SK-N-SH treated with all-trans-retinoic acid at 6 μM for 48 hours (cell line): Measurements from ENCODE around the gene ADAM19.

Source experiments
- ATAC-seq: fragments of 200-7000 bp; cut with Tn5 transposase; 3 replicates; pipeline ENCODE4 v1.9.1; 2020; ENCODE audit warnings: mild to moderate bottlenecking, moderate library complexity
- ARNTL ChIP-seq: fragments of 450-650 bp; formaldehyde crosslinking; IDR thresholded peaks from 2 replicates; pipeline ENCODE4 v1.5.0; 2020; ENCODE audit warnings: low read depth, mild to moderate bottlenecking, moderate library complexity, borderline replicate concordance
- BACH2 ChIP-seq: fragments of 250-450 bp; sonication (Bioruptor Pico); IDR thresholded peaks from 2 replicates; pipeline ENCODE4 v1.9.0; 2021; ENCODE audit warnings: mild to moderate bottlenecking, borderline replicate concordance
- CSDC2 ChIP-seq: fragments of 250-450 bp; sonication (Bioruptor Pico); IDR thresholded peaks from 2 replicates; pipeline ENCODE4 v1.5.0; 2020; ENCODE audit warnings: mild to moderate bottlenecking, moderate library complexity
- ESRRG ChIP-seq: fragments of 250-450 bp; sonication (Bioruptor Pico); IDR thresholded peaks from 2 replicates; pipeline ENCODE4 v1.6.1; 2021; ENCODE audit warnings: mild to moderate bottlenecking
- GLIS3 ChIP-seq: fragments of 250-450 bp; sonication (Bioruptor Pico); IDR thresholded peaks from 2 replicates; pipeline ENCODE4 v1.5.0; 2020; ENCODE audit warnings: mild to moderate bottlenecking, moderate library complexity
- ISL1 ChIP-seq: fragments of 250-450 bp; sonication (Bioruptor Pico); IDR thresholded peaks from 2 replicates; pipeline ENCODE4 v2.1.2; 2022; ENCODE audit warnings: mild to moderate bottlenecking, moderate library complexity
- PATZ1 ChIP-seq: fragments of 250-450 bp; sonication (Bioruptor Pico); IDR thresholded peaks from 2 replicates; pipeline ENCODE4 v1.8.0; 2020; ENCODE audit warnings: mild to moderate bottlenecking, moderate library complexity, borderline replicate concordance
- PPARA ChIP-seq: fragments of 250-450 bp; sonication (Bioruptor Pico); IDR thresholded peaks from 2 replicates; pipeline ENCODE4 v1.5.0; 2020; ENCODE audit warnings: mild to moderate bottlenecking, borderline replicate concordance
- SNAI2 ChIP-seq: fragments of 250-450 bp; sonication (Bioruptor Pico); IDR thresholded peaks from 2 replicates; pipeline ENCODE4 v1.5.0; 2020; ENCODE audit warnings: mild to moderate bottlenecking, moderate library complexity
- TCF4 ChIP-seq: fragments of 250-450 bp; sonication (Bioruptor Pico); IDR thresholded peaks from 2 replicates; pipeline ENCODE4 v1.8.0; 2021; ENCODE audit warnings: mild to moderate bottlenecking, moderate library complexity, borderline replicate concordance
- TOX ChIP-seq: fragments of 250-450 bp; sonication (Bioruptor Pico); IDR thresholded peaks from 2 replicates; pipeline ENCODE4 v1.8.0; 2021; ENCODE audit warnings: mild to moderate bottlenecking, moderate library complexity, borderline replicate concordance
- TSHZ2 ChIP-seq: fragments of 250-450 bp; sonication (Bioruptor Pico); IDR thresholded peaks from 2 replicates; pipeline ENCODE4 v1.5.0; 2020; ENCODE audit warnings: mild to moderate bottlenecking, moderate library complexity
- ZC3H10 ChIP-seq: fragments of 250-450 bp; sonication (Bioruptor Pico); IDR thresholded peaks from 2 replicates; pipeline ENCODE4 v1.5.1; 2021; ENCODE audit warnings: mild to moderate bottlenecking, moderate library complexity
- ZFP3 ChIP-seq: fragments of 250-450 bp; sonication (Bioruptor Pico); IDR thresholded peaks from 2 replicates; pipeline ENCODE4 v1.5.0; 2020; ENCODE audit warnings: mild to moderate bottlenecking, moderate library complexity
- ZFP30 ChIP-seq: fragments of 450-650 bp; formaldehyde crosslinking; IDR thresholded peaks from 2 replicates; pipeline ENCODE4 v1.5.0; 2022; ENCODE audit warnings: mild to moderate bottlenecking, moderate library complexity
- ZNF565 ChIP-seq: fragments of 450-650 bp; formaldehyde crosslinking; conservative IDR thresholded peaks from 2 replicates; pipeline ENCODE4 v1.5.0; 2020; ENCODE audit warnings: low read depth, mild to moderate bottlenecking, moderate library complexity
- ZNF70 ChIP-seq: fragments of 450-650 bp; formaldehyde crosslinking; IDR thresholded peaks from 2 replicates; pipeline ENCODE4 v1.5.0; 2020; ENCODE audit warnings: mild to moderate bottlenecking, moderate library complexity
- ZNF8 ChIP-seq: fragments of 450-650 bp; formaldehyde crosslinking; IDR thresholded peaks from 2 replicates; pipeline ENCODE4 v1.5.0; 2020; ENCODE audit warnings: mild to moderate bottlenecking, moderate library complexity
- TF ChIP-seq, protein P1 (sequence below): fragments of 250-450 bp; sonication (Bioruptor Pico); IDR thresholded peaks from 2 replicates; pipeline ENCODE4 v1.5.1; 2020; ENCODE audit warnings: low read depth, mild to moderate bottlenecking, moderate library complexity
- TF ChIP-seq, protein P2 (sequence below): fragments of 250-450 bp; sonication (Bioruptor Pico); IDR thresholded peaks from 2 replicates; pipeline ENCODE4 v1.5.1; 2021; ENCODE audit warnings: mild to moderate bottlenecking, moderate library complexity
- TF ChIP-seq, protein P3 (sequence below): fragments of 250-450 bp; sonication (Bioruptor Pico); IDR thresholded peaks from 2 replicates; pipeline ENCODE4 v1.8.0; 2021; ENCODE audit warnings: low read depth, mild to moderate bottlenecking, moderate library complexity, borderline replicate concordance

Gene ADAM19

GRCh38 chr5:157519579-157520253, 55.9 kb downstream of the ADAM19 start:
- TF ChIP-seq ZFP3 (CRISPR knock-in tag) (no peak), ZNF8 (CRISPR knock-in tag) (no peak), PATZ1 (CRISPR knock-in tag) (no peak), TCF4 (no peak), TOX (CRISPR knock-in tag) (no peak), PPARA (no peak), BACH2 (CRISPR knock-in tag) (no peak), TSHZ2 (CRISPR knock-in tag) (no peak), ZNF70 (CRISPR knock-in tag) (no peak), ZNF565 (CRISPR knock-in tag) (no peak), SNAI2 (CRISPR knock-in tag) (no peak)
- ATAC-seq: no peak

DNA sequence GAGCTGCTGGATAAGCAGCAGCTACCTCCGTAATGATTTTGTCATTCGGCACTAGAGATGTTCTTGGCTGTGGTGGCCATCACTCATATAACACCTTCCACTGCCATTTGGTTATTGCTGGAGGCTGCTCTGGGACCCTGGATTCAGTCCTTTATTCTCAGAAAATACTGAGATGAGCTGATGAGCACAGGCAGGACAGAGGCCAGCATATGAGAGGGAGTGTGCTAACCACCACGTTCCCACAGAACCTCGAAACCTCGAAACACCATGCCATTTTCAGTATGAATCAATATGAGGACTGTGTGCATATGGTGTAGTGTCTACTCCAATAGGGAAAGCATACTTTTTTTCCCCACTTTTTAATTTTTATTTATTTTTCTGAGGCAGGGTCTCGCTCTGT, 56.6 kb downstream of the ADAM19 start:
- ATAC-seq: no peak
- TF ChIP-seq ESRRG: no peak

DNA sequence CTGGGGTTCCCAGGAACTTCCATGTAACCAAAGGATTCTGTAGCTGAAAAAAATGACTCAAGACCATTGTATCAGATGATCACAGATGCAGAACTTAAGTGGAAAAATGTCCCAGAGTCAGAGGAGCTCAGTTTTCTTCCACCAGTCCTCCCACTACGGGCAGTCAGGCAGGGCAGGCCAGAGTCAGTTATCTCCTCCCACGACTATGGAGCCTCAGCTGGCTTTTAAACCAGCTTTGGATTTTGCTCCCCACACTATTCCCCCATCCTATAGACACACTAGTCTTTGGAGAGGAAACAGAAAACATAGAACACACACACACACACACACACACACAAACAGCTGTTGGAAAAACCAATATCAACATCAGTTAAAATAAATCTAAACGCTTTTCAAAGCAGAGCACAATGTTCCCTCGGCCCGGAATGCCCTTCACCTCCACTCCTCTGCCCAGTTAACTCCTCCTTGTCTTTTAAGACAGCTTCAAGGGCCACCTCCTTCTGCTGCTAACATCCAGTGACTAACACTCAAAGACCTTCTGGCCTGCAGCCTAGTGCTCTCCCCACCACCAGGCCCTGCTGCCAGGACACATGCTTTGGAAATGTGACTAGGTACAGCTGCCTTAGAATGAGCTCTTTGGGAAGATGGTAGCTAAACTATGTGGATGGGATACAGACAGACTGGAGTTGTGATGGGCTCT, 58.8 kb downstream of the ADAM19 start:
- peak; percentile 92 for ATAC-seq

More for the DNA sequence above, 58.8 kb downstream of the ADAM19 start:
- TF ChIP-seq, protein P1, sequence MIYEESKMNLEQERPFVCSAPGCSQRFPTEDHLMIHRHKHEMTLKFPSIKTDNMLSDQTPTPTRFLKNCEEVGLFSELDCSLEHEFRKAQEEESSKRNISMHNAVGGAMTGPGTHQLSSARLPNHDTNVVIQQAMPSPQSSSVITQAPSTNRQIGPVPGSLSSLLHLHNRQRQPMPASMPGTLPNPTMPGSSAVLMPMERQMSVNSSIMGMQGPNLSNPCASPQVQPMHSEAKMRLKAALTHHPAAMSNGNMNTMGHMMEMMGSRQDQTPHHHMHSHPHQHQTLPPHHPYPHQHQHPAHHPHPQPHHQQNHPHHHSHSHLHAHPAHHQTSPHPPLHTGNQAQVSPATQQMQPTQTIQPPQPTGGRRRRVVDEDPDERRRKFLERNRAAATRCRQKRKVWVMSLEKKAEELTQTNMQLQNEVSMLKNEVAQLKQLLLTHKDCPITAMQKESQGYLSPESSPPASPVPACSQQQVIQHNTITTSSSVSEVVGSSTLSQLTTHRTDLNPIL: no peak
- TF ChIP-seq, protein P2, sequence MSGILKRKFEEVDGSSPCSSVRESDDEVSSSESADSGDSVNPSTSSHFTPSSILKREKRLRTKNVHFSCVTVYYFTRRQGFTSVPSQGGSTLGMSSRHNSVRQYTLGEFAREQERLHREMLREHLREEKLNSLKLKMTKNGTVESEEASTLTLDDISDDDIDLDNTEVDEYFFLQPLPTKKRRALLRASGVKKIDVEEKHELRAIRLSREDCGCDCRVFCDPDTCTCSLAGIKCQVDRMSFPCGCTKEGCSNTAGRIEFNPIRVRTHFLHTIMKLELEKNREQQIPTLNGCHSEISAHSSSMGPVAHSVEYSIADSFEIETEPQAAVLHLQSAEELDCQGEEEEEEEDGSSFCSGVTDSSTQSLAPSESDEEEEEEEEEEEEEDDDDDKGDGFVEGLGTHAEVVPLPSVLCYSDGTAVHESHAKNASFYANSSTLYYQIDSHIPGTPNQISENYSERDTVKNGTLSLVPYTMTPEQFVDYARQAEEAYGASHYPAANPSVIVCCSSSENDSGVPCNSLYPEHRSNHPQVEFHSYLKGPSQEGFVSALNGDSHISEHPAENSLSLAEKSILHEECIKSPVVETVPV (CRISPR knock-in tag): no peak
- no peak for TF ChIP-seq CSDC2 (CRISPR knock-in tag)
- TF ChIP-seq PPARA: no peak
- TF ChIP-seq ZNF8 (CRISPR knock-in tag): no peak
- TF ChIP-seq, protein P3, sequence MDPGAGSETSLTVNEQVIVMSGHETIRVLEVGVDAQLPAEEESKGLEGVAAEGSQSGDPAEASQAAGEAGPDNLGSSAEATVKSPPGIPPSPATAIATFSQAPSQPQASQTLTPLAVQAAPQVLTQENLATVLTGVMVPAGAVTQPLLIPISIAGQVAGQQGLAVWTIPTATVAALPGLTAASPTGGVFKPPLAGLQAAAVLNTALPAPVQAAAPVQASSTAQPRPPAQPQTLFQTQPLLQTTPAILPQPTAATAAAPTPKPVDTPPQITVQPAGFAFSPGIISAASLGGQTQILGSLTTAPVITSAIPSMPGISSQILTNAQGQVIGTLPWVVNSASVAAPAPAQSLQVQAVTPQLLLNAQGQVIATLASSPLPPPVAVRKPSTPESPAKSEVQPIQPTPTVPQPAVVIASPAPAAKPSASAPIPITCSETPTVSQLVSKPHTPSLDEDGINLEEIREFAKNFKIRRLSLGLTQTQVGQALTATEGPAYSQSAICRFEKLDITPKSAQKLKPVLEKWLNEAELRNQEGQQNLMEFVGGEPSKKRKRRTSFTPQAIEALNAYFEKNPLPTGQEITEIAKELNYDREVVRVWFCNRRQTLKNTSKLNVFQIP (CRISPR knock-in tag): no peak
- TF ChIP-seq ZNF70 (CRISPR knock-in tag): no peak
- no peak for TF ChIP-seq ESRRG
- TF ChIP-seq ZC3H10 (CRISPR knock-in tag): no peak
- TF ChIP-seq TOX (CRISPR knock-in tag): no peak
- TF ChIP-seq PATZ1 (CRISPR knock-in tag): no peak
- no peak for TF ChIP-seq ZFP3 (CRISPR knock-in tag)
- TF ChIP-seq ZNF565 (CRISPR knock-in tag): no peak
- no peak for TF ChIP-seq ARNTL (CRISPR knock-in tag)
- no peak for TF ChIP-seq ZFP30
- no peak for TF ChIP-seq ISL1 (CRISPR knock-in tag)
- no peak for TF ChIP-seq SNAI2 (CRISPR knock-in tag)
- no peak for TF ChIP-seq BACH2 (CRISPR knock-in tag)
- no peak for TF ChIP-seq GLIS3 (CRISPR knock-in tag)
- TF ChIP-seq TCF4: no peak
